Activated effector memory CD4-positive, alpha-beta T cell treated with anti-CD3 and anti-CD28 coated beads, Interleukin-2, amount 50 U/mL, for 16 hours (primary cell): ENCODE results near the gene CLIC1.

Source experiments
- DNase-seq: peaks from one replicate; pipeline ENCODE4 v3.0.0-alpha.2; 2020

The CLIC1 gene

DNA sequence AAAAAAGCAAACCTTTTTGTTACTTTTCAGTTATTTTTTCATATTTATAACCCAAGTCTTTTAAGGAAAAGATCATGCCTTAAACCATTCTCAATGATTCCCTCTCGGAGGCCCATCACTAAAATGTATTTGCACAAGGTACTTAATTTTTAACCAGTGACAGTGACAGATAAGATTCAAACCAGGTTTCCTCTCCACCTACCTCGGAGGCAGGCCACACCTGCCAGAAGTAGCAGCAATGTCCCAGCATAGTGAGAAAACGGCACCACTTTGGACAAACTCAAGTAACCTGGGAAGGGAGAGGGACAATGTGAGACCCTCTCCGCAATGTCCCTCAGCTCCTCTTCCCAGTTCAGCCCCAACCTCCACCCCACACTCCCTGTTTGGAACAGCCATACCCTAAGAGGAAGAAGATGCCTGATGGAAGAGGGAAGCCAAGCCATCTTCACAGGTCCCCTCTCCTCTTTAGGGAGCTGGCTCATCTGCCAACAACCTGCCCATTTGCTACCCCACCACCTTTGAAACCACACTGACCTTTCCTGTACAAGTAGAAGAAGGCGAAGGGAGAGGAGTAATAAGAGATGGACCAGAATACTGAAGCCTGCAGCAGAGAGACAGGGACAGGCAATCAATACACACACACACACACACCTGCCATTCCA is 35.5 kb downstream of the CLIC1 start:
- no peak for DNase-seq

GRCh38 chr6:31697555-31697954 is 38.8 kb downstream of the CLIC1 start:
- no peak for DNase-seq

- DNase-seq = no peak
Measured at GRCh38 chr6:31693535-31693934, 42.8 kb downstream of the CLIC1 start.

- DNase-seq = no peak
Measured at GRCh38 chr6:31692886-31693285, 43.4 kb downstream of the CLIC1 start.

DNA sequence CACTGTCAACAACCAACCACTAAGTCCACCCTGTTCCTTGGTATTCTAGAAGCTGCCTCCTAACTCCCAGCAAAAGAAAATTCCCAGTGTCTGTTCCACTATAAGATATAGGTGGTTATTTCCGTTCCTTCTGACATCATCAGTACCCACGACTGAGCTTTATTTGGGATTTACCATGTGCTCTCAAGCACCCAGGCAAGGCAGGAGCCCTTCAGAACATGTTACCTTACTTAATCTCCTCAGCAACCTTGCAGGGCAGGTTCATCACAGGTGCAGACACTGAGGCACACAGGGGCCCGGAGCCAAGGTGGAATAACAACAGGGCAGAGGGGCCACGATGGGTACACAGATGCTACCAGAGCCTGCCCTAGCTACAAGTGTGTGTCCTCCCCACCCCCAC is 44.0 kb downstream of the CLIC1 start:
- no peak for DNase-seq

- no peak for DNase-seq
Measured at GRCh38 chr6:31691564-31692108, 44.7 kb downstream of the CLIC1 start.

- no peak for DNase-seq
Measured at GRCh38 chr6:31691078-31691463, 45.3 kb downstream of the CLIC1 start.

DNA sequence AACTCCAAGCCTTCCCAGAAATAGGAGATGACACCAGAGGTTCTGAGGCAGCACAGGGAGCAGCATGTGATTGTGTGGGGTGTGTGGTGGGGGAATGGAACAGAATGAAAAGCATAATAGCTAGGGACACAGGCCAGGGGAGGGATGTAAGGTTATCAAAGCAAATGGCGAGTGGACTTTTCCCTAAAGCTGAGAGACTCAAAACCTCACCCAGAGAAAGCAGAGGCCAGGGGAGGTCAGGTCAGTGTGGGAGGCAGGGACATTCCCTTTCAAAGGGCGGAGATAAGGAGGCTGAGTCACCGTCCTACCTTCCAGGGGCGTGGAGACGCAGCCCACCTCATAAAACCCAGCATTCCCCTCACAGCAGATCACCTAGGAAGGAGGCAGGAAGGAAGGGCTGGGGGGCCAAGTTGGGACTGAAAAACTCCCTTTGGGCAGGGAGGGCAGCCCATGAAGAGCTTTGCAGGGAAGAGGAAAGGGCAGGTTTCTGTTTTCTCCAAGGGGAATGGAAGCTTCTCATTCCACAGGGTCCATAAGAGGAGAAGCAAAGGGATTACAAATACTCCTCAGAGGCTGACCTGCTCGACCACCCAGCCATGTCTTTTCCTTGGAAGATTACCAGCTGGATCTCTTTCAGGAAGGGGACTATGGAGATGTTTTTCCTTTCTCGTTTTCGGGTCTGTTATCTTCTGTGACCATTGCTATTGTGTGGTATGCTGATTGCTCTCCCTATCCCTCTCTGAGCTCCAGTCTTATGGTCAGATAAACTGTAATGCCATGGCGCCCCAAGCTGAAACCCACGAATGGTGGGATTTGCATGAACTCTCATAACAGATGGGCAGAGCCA is 45.9 kb downstream of the CLIC1 start:
- DNase-seq = no peak

DNA sequence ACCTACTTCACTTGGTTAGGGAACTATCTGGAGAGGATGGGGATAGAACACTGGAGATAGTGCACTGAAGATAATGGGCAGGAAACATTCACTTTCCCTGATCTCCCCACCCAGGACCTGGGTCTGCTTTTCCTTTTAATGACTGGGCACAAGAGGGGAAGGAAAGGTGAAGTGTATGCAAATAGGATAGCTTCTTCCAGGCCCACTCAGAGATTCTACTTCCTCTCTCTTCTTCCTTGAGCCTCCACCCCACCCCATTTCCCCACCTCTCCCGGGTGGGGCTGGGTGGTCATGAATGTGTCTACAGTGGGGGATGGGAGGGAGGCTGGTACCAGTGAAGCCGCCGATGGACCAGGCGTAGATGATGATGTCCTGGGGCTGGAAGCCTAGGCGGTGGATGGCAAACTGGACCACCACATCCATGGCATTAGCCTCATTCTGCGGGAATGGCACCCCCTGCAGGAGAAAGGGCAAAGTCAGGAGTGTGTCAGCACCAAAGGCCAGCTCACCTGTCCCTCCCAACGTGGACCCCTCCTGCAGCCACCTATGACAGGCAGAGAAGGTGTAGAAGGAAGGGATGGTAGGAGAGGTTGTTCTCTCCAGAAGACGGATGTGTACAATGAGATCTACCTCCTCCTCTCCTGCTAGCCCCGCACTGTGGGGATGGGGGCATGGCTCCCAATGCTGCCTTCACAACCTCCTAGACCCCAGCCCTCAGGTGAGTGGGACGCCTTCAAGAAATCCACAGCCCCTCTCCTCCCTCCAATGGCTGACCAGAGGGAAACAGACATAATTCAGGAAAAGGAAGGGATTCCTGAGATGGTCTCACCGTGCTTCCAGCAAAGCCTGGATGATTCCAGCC is 46.9 kb downstream of the CLIC1 start:
- DNase-seq = peak; percentile 66

DNA sequence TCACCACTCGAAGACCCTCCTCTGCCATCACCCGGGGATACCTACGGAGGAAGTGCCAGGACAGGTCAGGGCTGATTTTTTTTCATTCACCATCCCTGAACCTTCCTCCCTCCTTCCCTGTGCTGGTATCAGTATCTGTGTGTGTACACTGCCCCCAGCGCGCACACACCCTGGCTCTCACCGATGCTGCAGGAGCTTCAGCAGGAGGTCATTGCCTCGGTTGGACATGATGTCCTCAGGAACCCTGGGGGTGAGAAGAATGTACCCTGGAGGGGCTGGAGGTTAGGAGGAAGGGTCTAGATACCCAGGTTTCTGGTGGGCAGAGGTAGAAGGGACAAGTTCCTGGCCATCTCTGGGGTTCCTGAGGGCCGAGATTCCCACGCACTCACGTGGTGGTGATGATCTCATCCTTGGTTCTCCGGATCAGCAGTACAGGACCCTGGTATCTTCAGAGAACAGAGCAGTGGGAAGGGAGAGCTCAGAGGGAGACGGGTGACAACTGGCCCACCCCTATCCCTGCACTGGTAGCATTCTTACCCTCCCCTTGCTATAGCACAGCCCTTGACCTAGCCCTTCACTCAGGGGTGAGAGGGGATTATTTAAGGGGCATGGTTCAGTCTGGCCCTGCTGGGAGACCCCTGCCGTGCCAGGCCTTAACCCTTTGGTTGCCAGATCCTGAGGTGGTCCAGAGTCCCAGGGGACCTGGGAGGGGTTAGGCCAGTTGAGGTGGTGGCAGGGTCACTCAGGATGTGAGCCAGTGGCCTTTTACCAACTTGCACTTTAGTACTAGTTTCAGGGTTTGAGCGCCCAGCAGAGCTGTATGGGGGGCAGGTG is 48.3 kb downstream of the CLIC1 start:
- DNase-seq = no peak

GRCh38 chr6:31687321-31687720 is 49.0 kb downstream of the CLIC1 start:
- no peak for DNase-seq

DNA sequence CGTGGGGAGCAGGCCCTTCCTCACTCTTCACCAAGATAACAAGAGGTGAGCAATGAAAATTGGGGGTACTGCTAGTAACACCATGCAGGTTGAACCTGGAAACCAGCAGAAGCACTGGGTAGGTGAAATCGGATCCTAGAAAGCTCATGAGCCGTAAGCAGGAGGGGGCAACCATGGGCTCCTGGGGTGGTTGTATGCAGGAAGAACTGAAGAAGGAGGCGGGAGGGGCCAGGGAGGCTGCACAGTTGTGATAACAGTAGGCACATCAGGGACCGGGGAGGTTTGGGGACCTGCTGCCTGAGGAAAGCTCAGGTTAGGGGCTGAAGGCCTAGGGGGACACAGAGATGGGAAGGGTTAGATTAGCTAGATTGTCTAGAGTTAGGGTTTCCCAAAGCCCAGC is 49.8 kb downstream of the CLIC1 start:
- DNase-seq = no peak

DNA sequence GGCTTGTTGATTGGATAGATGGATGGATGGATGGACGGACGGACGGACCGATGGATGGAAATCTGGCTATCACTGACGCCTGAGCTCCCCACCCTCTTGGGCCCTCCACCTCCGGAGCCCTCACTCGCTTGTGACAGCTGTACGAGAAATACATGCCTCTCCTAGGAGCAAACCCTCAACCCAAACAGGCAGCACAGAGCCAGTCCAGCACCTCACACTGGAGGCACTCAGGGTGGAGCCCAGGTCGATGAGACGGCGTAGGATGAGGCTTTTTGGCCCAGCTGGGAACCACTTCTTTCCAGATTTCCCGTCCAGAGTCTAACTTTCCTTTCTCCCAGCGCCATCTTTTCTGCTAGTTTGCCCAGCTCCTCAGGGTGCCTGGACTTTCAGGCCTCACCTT is 52.7 kb downstream of the CLIC1 start:
- no peak for DNase-seq

DNA sequence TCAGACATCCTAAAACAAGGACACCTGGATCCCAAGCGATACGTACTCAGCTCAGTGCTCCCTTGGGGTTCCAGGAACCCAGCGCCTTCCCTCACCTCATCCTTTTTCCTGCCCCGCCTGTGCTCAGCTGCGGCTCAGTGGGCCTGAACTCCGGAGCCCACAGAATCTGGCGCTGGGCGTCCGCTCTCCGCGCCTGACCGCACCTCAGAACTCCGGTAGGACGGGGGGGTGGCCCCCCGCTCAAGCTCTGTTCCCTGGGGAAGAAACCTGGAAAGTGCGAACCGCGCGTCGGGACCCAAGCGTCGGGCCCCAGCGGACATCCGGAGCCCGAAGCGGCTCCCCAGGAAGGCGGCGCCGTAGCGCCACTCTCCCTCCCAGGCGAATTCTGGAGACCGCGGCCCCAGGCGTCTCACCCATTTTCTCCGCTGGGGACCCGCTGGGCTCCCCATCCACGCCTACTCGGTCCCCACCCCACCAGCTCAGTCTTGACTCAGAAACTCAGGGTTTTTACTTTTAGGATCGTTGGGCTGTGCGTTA is 55.1 kb downstream of the CLIC1 start:
- peak; percentile 81 for DNase-seq
